ENCODE measurements around the gene GGT5. TPM values are rescaled to one million over a fixed set of nuclear protein-coding genes. Genes with fewer than 3 reads are reported as not detected.
"Not testable (repeated sequence)": the region's sequence is repeated elsewhere in the genome, so short reads cannot be mapped to it uniquely, and the experiment has no call there.

Gene GGT5
- total RNA-seq, 1 experiment from 2014 or later, result 34.6 TPM

GRCh38 chr22:24262185-24262749 lies 17.4 kb upstream of the GGT5 start:
- H3K9me3 Mint-ChIP-seq (ENCODE audit: unreplicated experiment); DNase-seq (ENCODE audit: unreplicated experiment); BruUV-seq (replicated peaks); POLR2A ChIA-PET; H3K4me1 Mint-ChIP-seq (ENCODE audit: insufficient read depth, unreplicated experiment); H3K4me3 Mint-ChIP-seq (ENCODE audit: unreplicated experiment); H3K27ac Mint-ChIP-seq (ENCODE audit: low read depth, unreplicated experiment); intact Hi-C loops (cut with micrococcal nuclease); H3K27me3 Mint-ChIP-seq (ENCODE audit: insufficient read depth, unreplicated experiment); H3K36me3 Mint-ChIP-seq (ENCODE audit: insufficient read depth, unreplicated experiment): not testable (repeated sequence)
- CTCF ChIA-PET, result interaction anchor here (0.6 kb wide), 1 partner anchor 286 kb away, joined by 4 read pairs; no protein-coding TSS in a partner anchor

- intact Hi-C loops (cut with micrococcal nuclease), result loop anchor here (10.0 kb wide), 1 partner anchor 155 kb away; no protein-coding TSS in a partner anchor
- H3K27me3 Mint-ChIP-seq (ENCODE audit: insufficient read depth, unreplicated experiment); H3K9me3 Mint-ChIP-seq (ENCODE audit: unreplicated experiment); BruUV-seq (replicated peaks); H3K4me3 Mint-ChIP-seq (ENCODE audit: unreplicated experiment); CTCF ChIA-PET; H3K27ac Mint-ChIP-seq (ENCODE audit: low read depth, unreplicated experiment); POLR2A ChIA-PET; H3K36me3 Mint-ChIP-seq (ENCODE audit: insufficient read depth, unreplicated experiment); H3K4me1 Mint-ChIP-seq (ENCODE audit: insufficient read depth, unreplicated experiment): not testable (repeated sequence)
- peak; percentile 81 for DNase-seq (ENCODE audit: unreplicated experiment)
- peak; percentile 61 for TF ChIP-seq CTCF (IDR thresholded peaks at IDR 0.05; ENCODE audit: unreplicated experiment)
These were observed 14.6 kb upstream of the GGT5 start for GRCh38 chr22:24259459-24259858.

- H3K4me3 Mint-ChIP-seq (ENCODE audit: unreplicated experiment); DNase-seq (ENCODE audit: unreplicated experiment); BruUV-seq (replicated peaks); H3K4me1 Mint-ChIP-seq (ENCODE audit: insufficient read depth, unreplicated experiment); H3K9me3 Mint-ChIP-seq (ENCODE audit: unreplicated experiment); CTCF ChIA-PET; H3K27ac Mint-ChIP-seq (ENCODE audit: low read depth, unreplicated experiment); H3K27me3 Mint-ChIP-seq (ENCODE audit: insufficient read depth, unreplicated experiment); POLR2A ChIA-PET; H3K36me3 Mint-ChIP-seq (ENCODE audit: insufficient read depth, unreplicated experiment): not testable (repeated sequence)
- intact Hi-C loops (cut with micrococcal nuclease), result loop anchor here (10.0 kb wide), 1 partner anchor 152 kb away; no protein-coding TSS in a partner anchor
These were observed 11.9 kb upstream of the GGT5 start for GRCh38 chr22:24256736-24257135.

GRCh38 chr22:24256136-24256535 lies 11.3 kb upstream of the GGT5 start:
- H3K27me3 Mint-ChIP-seq (ENCODE audit: insufficient read depth, unreplicated experiment); H3K4me1 Mint-ChIP-seq (ENCODE audit: insufficient read depth, unreplicated experiment); H3K36me3 Mint-ChIP-seq (ENCODE audit: insufficient read depth, unreplicated experiment); BruUV-seq (replicated peaks); H3K27ac Mint-ChIP-seq (ENCODE audit: low read depth, unreplicated experiment); H3K4me3 Mint-ChIP-seq (ENCODE audit: unreplicated experiment); CTCF ChIA-PET; POLR2A ChIA-PET; H3K9me3 Mint-ChIP-seq (ENCODE audit: unreplicated experiment); DNase-seq (ENCODE audit: unreplicated experiment): not testable (repeated sequence)
- intact Hi-C loops (cut with micrococcal nuclease), result loop anchor here (10.0 kb wide), 1 partner anchor 151 kb away; no protein-coding TSS in a partner anchor

- H3K27me3 Mint-ChIP-seq (ENCODE audit: insufficient read depth, unreplicated experiment); H3K9me3 Mint-ChIP-seq (ENCODE audit: unreplicated experiment); H3K4me1 Mint-ChIP-seq (ENCODE audit: insufficient read depth, unreplicated experiment); CTCF ChIA-PET; H3K27ac Mint-ChIP-seq (ENCODE audit: low read depth, unreplicated experiment); H3K4me3 Mint-ChIP-seq (ENCODE audit: unreplicated experiment); H3K36me3 Mint-ChIP-seq (ENCODE audit: insufficient read depth, unreplicated experiment); DNase-seq (ENCODE audit: unreplicated experiment); BruUV-seq (replicated peaks); POLR2A ChIA-PET: not testable (repeated sequence)
- intact Hi-C loops (cut with micrococcal nuclease), result loop anchor here (10.0 kb wide), 1 partner anchor 148 kb away; no protein-coding TSS in a partner anchor
These were observed 8.2 kb upstream of the GGT5 start for GRCh38 chr22:24253126-24253525.

- H3K27ac Mint-ChIP-seq (ENCODE audit: low read depth, unreplicated experiment); H3K9me3 Mint-ChIP-seq (ENCODE audit: unreplicated experiment); BruUV-seq (replicated peaks); H3K36me3 Mint-ChIP-seq (ENCODE audit: insufficient read depth, unreplicated experiment); H3K4me1 Mint-ChIP-seq (ENCODE audit: insufficient read depth, unreplicated experiment); CTCF ChIA-PET; H3K27me3 Mint-ChIP-seq (ENCODE audit: insufficient read depth, unreplicated experiment); DNase-seq (ENCODE audit: unreplicated experiment); POLR2A ChIA-PET; H3K4me3 Mint-ChIP-seq (ENCODE audit: unreplicated experiment): not testable (repeated sequence)
- intact Hi-C loops (cut with micrococcal nuclease), result loop anchor here (10.0 kb wide), 1 partner anchor 146 kb away; no protein-coding TSS in a partner anchor
These were observed 6.4 kb upstream of the GGT5 start for GRCh38 chr22:24251286-24251685.

GRCh38 chr22:24249413-24249812 lies 4.5 kb upstream of the GGT5 start:
- H3K9me3 Mint-ChIP-seq (ENCODE audit: unreplicated experiment); CTCF ChIA-PET; H3K4me3 Mint-ChIP-seq (ENCODE audit: unreplicated experiment); BruUV-seq (replicated peaks); DNase-seq (ENCODE audit: unreplicated experiment); POLR2A ChIA-PET; H3K27me3 Mint-ChIP-seq (ENCODE audit: insufficient read depth, unreplicated experiment); H3K27ac Mint-ChIP-seq (ENCODE audit: low read depth, unreplicated experiment); H3K36me3 Mint-ChIP-seq (ENCODE audit: insufficient read depth, unreplicated experiment): not testable (repeated sequence)
- intact Hi-C loops (cut with micrococcal nuclease), result loop anchor here (10.0 kb wide), 1 partner anchor 265 kb away; the partner anchor contains the start of gene GSTT2
- peaks cover 15% of the 10 kb centered on the region for H3K4me1 Mint-ChIP-seq (ENCODE audit: insufficient read depth, unreplicated experiment)

GRCh38 chr22:24248611-24249010 lies 3.7 kb upstream of the GGT5 start:
- peaks cover 21% of the 10 kb centered on the region for H3K4me1 Mint-ChIP-seq (ENCODE audit: insufficient read depth, unreplicated experiment)
- H3K27me3 Mint-ChIP-seq (ENCODE audit: insufficient read depth, unreplicated experiment); DNase-seq (ENCODE audit: unreplicated experiment); POLR2A ChIA-PET; H3K4me3 Mint-ChIP-seq (ENCODE audit: unreplicated experiment); H3K9me3 Mint-ChIP-seq (ENCODE audit: unreplicated experiment); BruUV-seq (replicated peaks); H3K27ac Mint-ChIP-seq (ENCODE audit: low read depth, unreplicated experiment); H3K36me3 Mint-ChIP-seq (ENCODE audit: insufficient read depth, unreplicated experiment): not testable (repeated sequence)
- intact Hi-C loops (cut with micrococcal nuclease), result loop anchor here (10.0 kb wide), 1 partner anchor 264 kb away; the partner anchor contains the start of gene GSTT2
- CTCF ChIA-PET, result interaction anchor here (2.4 kb wide), 1 partner anchor 59 kb away, joined by 18 read pairs; no protein-coding TSS in a partner anchor
